Hematopoietic multipotent progenitor cell treated with erythropoietin and hydrocortisone succinate and interleukin-3 and kit ligand, for 15 days (in vitro differentiated cells): ENCODE measurements around the gene PROSER1.
"Not testable (repeated sequence)": the region's sequence is repeated elsewhere in the genome, so short reads cannot be mapped to it uniquely, and the experiment has no call there.

Experiments used
- DNase-seq: peaks from one replicate; pipeline ENCODE4 v3.0.0-alpha.2; 2015; ENCODE audit warnings: low spot score

Gene PROSER1

GRCh38 chr13:39025433-39025839 is 12.5 kb downstream of the PROSER1 start:
- DNase-seq: no peak

DNA sequence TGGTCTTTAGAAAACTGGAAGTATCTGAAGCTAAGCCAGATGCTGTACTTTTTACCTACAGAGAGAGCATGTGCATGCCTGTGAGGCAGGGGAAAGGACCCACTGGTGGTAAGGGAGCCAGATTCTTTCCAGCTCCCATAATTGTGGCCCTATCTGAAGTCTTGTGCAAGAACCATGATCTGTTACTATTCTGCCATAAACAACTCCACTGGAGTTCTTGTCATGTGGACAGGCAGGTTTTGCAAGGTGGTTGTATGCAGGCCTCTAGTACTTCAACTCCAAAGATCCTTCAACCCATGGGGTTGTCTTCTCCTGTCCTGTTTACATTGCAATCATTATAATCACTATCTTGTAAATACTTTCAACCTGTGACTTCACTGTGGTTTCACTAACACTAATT is 14.1 kb downstream of the PROSER1 start:
- DNase-seq: no peak

DNA sequence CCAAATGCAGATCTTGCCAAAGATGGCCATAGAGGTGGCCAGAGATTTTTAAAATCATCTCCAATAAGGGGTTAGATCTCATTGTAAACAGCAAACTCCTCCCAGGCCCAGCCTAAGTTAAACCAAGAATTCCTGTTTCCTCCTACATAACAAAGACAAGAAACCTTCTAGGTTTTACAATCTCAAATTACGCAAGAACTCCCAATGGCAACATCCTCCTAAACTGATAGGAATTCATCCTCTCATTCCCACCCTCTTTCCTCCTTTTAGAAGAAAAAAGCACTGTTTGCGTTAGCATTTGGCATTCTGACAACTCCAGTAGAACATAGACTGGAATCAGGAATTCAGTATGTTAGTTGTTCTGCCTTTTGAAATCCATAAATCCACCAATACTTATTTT is 14.6 kb downstream of the PROSER1 start:
- no peak for DNase-seq

GRCh38 chr13:39020853-39021462 is 16.9 kb downstream of the PROSER1 start:
- no peak for DNase-seq

GRCh38 chr13:39016787-39017186 is 21.1 kb downstream of the PROSER1 start:
- DNase-seq: no peak

- no peak for DNase-seq
Observed at GRCh38 chr13:39016087-39016486, 21.8 kb downstream of the PROSER1 start.

- no peak for DNase-seq
Observed at GRCh38 chr13:39013462-39013861, 24.4 kb downstream of the PROSER1 start.

- no peak for DNase-seq
Observed at GRCh38 chr13:39012608-39013007, 25.3 kb downstream of the PROSER1 start.

DNA sequence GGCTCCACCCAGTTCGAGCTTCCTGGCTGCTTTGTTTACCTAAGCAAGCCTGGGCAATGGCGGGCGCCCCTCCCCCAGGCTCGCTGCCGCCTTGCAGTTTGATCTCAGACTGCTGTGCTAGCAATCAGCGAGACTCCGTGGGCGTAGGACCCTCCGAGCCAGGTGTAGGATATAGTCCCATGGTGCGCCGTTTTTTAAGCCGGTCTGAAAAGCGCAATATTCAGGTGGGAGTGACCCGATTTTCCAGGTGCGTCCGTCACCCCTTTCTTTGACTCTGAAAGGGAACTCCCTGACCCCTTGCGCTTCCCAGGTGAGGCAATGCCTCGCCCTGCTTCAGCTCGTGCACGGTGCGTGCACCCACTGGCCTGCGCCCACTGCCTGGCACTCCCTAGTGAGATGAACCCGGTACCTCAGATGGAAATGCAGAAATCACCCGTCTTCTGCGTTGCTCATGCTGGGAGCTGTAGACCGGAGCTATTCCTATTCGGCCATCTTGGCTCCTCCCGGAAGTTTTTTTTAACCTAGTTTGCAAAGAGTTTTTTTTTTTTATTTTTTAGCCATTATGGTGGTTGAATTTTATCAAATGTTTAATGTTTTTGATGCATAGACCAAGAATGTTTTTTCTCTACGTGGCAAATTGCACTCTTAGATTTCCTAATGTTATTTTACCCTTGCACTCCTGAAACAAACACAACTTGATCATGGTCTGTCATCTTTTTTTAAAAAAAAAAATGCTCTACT is 31.3 kb downstream of the PROSER1 start:
- DNase-seq: not testable (repeated sequence)

DNA sequence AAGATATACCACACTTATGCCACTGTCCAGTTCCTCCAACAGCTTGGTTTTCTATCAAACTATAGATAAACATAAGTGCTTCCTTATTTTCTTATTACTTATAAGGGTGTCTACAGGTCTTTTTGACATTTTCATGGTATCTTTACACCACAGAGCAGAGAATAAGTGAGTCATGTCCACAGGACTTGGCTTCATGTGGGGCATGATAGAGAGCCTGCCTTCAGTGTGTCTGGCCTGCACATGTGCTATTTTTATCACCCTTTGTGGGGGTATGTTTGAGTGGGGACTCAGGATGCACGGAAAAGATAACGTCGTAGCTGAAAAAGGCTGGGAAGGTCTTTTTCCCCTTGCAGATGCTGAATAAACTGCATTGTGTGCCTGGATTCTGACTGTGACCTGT is 39.1 kb downstream of the PROSER1 start:
- DNase-seq: no peak

DNA sequence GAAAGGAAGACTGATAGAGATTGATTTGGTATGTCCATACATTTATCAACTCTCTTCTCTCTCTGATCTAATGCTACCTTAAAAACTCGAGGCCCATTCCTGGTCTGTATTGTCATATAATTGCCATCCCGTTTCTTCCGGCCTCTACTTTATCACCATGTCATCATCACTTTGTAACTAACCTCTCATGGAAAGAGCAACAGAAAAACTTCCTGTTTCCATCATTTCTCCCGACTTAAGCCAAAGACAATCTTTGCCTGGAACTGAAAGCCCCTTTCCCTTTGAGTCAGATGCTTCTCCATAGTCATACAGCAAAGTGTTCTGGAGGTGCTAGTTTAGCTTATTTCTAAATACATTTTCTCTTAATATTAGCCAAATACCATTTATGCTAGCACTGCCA is 44.5 kb downstream of the PROSER1 start:
- DNase-seq: no peak

DNA sequence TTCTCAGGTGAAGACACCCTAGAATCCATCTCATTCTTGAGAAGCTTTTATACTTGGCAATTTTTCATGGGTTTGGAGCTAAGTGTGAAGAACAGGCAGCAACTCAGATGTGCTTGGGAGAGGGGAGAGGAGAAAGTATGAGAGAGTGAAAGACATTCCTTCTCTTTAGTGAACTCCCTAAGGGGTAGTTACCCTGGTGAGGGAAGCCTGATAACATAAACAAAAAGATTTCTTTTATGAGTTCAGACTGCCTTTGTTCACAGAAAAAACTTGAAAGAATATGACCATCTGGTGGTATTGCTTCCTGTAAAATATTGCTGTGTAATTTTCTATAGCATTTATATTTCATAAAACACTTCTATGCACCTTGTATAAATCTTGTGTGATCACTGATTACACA is 47.2 kb downstream of the PROSER1 start, which contains the start of gene STOML3:
Gene STOML3, minus strand, starts transcription at position 139 of the 400 bp plus-strand sequence. Its CDS starts 110 bp downstream, at position 29.
- DNase-seq: no peak

DNA sequence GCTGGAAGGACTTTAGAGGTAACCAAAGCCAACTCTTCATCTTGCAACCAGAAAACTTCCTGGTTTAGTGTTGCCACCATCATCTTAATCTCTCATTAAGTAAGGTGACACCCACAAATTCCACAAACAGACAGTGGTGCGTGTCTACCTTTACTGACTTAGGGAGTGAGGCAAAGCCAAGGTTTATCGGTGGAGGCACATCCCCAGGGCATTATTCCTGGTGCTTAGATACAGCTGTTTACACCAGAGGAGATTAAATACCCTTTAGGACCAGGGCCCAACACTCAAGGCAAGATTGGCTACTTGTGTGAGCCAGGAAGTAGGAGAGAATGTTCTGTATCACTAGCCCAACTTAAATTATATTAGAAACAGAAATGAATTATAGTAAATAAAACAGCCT is 56.8 kb downstream of the PROSER1 start:
- DNase-seq: no peak

DNA sequence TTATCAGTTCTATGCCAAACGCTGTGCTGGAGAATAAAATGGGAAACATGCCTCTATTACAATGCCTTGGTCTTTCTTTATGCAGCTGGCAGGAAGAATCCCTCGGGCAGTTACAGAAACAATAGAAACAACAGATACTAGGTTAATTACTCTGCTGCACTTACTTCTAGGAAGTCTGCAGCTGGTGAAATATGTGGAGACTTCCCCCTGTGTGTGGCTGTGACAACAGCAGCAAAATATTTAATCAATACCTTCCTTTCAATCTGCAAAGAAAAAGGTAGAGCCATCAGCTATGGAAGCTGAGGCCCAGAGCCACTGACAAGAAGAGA is 57.2 kb downstream of the PROSER1 start:
- DNase-seq: no peak

DNA sequence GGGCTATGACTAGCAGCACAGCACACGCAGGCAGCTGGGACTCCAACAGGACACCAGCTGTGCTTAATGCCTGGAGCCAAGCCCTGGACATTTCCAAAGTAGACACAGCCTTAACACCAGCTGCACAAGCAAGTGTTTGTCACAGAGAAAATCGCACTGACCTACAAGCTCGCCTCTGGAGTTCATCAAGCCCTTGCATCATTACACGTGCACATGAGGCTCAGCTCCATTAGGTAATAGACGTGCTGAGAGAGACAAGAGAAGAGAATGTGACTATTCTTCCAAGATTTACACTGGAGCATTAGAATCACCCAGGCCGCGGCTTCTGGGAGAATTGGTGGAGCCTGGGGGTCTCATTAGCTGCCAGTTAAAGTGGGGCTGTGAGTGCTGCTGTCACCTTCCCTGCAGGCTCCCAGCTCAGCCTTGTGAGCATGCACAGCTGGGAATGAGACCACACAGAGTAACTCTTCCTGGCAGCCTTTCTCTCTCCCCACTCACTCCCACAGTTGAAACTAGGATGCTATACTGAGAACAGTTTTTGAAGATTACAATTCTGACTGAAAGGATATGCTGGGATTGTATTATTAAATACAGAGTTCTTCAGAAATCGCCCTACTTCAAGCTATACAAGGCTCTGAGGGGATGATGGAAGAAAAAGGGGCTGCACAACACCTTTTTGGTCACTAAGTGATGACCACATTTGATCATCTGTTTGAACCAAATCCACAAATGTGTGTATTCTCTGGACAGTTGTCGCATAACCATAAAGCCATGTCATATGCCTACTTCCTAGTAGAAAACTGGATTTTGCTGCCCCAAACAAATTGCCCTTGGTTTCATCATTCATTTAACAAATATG is 57.8 kb downstream of the PROSER1 start:
- no peak for DNase-seq

DNA sequence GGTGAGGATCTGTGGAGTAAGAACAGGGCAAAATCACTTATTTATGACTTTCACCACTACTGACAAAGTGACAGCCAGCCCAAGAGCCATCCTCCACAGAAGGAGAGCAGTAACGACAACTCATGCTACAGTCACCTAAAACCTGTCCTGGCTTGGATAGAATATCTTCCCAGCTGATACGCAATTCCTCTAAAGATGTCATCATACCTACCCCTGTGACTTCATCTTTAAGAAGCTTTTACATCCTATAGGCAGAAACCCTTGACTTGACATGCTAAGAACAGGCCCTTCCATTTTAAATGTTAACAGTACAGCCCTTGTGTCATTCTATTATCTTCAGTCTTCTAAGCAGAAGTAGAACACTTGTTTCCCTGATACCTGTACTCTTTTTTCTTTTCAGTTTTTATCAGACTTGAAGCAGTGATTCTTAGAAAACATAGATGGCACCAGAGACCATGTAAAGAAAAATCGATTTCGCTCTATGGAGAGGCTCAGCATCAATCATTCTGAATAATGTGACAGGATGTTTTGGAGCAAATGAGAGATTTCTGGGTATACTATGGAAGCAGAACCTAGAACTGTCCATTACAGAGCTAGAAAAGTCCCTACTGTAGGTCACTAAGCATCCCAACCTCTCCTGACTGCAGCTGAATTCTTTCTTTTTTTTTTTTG is 67.4 kb downstream of the PROSER1 start:
- no peak for DNase-seq

GRCh38 chr13:38969187-38969586 is 68.7 kb downstream of the PROSER1 start:
- DNase-seq: no peak

- no peak for DNase-seq
Observed at GRCh38 chr13:38967446-38967845, 70.4 kb downstream of the PROSER1 start.

DNA sequence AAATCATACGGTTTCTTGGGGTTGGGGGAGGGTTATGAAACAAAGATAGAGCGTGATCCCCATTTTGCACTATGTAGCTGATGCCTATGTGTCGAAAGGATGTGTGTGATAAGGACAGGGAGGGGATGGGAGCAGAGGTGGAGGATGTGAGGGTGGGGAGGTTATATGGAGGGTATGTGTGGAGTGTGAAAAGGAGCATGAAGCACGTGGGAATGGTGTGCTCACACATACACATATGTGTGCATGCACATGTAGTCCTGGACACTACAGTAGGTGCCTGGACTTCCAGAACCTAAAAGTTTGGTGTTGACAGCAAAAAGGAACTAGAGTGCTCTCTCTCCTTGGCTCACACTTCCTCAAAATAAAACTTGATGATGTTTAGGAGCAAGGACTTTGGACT is 72.6 kb downstream of the PROSER1 start:
- DNase-seq: no peak

- no peak for DNase-seq
Observed at GRCh38 chr13:38960175-38960574, 77.7 kb downstream of the PROSER1 start.
